ENCODE results near the gene ABL1. TPM values are rescaled to one million over a fixed set of nuclear protein-coding genes. Genes with fewer than 3 reads are reported as not detected.

ABL1 gene
- total and polyA plus RNA-seq, 10 donors, result 9.7 to 76.7 (median 42.2) TPM

GRCh38 chr9:130919559-130920145, 84.6 kb downstream of the ABL1 start:
- 59 to 73% (median 66%) methylated on average over 9 to 14 of the region's 14 CpGs for WGBS, 5 donors
- TF ChIP-seq CTCF (IDR thresholded peaks at IDR 0.05 in 8 of 11, conservative IDR thresholded peaks at IDR 0.05 in 3 of 11) (no peak), POLR2AphosphoS5 (IDR thresholded peaks at IDR 0.05) (no peak), POLR2A (IDR thresholded peaks at IDR 0.05) (no peak)
- no peaks in the 10 kb centered on the region for H3K9me3 ChIP-seq
- no peak for DNase-seq
- H3K27ac ChIP-seq, result no peak overlapping the region
- no peaks in the 10 kb centered on the region for H3K4me1 ChIP-seq
- H3K27me3 ChIP-seq (replicated peaks in 1 of 7), result peaks cover 0 to 87% (median 23%) of the 10 kb centered on the region in 7 donors
- intact Hi-C loops (cut with DNase I; ENCODE audit: low total_unique reads), result no loop called here
- no peaks in the 10 kb centered on the region for H3K36me3 ChIP-seq
- no peak overlapping the region for H3K4me3 ChIP-seq

- no peak for TF ChIP-seq POLR2A (IDR thresholded peaks at IDR 0.05)
- no peak for TF ChIP-seq CTCF (IDR thresholded peaks at IDR 0.05 in 8 of 11, conservative IDR thresholded peaks at IDR 0.05 in 3 of 11)
- TF ChIP-seq POLR2AphosphoS5 (IDR thresholded peaks at IDR 0.05), result no peak
- Histone ChIP-seq H3K36me3 (no peaks in the 10 kb centered on the region), H3K4me1 (no peaks in the 10 kb centered on the region), H3K27ac (no peak overlapping the region), H3K9me3 (no peaks in the 10 kb centered on the region), H3K27me3 (replicated peaks in 1 of 7) (peaks cover 0 to 87% (median 29%) of the 10 kb centered on the region in 7 donors), H3K4me3 (no peak overlapping the region)
- intact Hi-C loops (cut with DNase I; ENCODE audit: low total_unique reads), result no loop called here
- 86 to 92% (median 89%) methylated on average over 8 of the region's 8 CpGs for WGBS, 5 donors
- no peak for DNase-seq
These were observed 85.2 kb downstream of the ABL1 start for GRCh38 chr9:130920233-130920632.

- H3K27ac ChIP-seq, result no peak overlapping the region
- H3K36me3 ChIP-seq, result no peaks in the 10 kb centered on the region
- H3K4me1 ChIP-seq, result no peaks in the 10 kb centered on the region
- no peak for DNase-seq
- WGBS, 5 donors, result 70 to 89% (median 78%) methylated on average over 9 to 14 of the region's 14 CpGs
- TF ChIP-seq POLR2A (IDR thresholded peaks at IDR 0.05), result no peak
- no peak for TF ChIP-seq CTCF (IDR thresholded peaks at IDR 0.05 in 8 of 11, conservative IDR thresholded peaks at IDR 0.05 in 3 of 11)
- no peak for TF ChIP-seq POLR2AphosphoS5 (IDR thresholded peaks at IDR 0.05)
- peaks cover 0 to 88% (median 29%) of the 10 kb centered on the region in 7 donors for H3K27me3 ChIP-seq (replicated peaks in 1 of 7)
- intact Hi-C loops (cut with DNase I; ENCODE audit: low total_unique reads), result no loop called here
- H3K9me3 ChIP-seq, result no peaks in the 10 kb centered on the region
- H3K4me3 ChIP-seq, result no peak overlapping the region
These were observed 85.8 kb downstream of the ABL1 start for GRCh38 chr9:130920762-130921299.

- Histone ChIP-seq H3K36me3 (no peaks in the 10 kb centered on the region), H3K4me3 (no peak overlapping the region), H3K27ac (no peak overlapping the region), H3K27me3 (replicated peaks in 1 of 7) (peaks cover 0 to 90% (median 29%) of the 10 kb centered on the region in 7 donors), H3K4me1 (no peaks in the 10 kb centered on the region), H3K9me3 (no peaks in the 10 kb centered on the region)
- 66 to 82% (median 69%) methylated on average over 28 to 29 of the region's 29 CpGs for WGBS, 5 donors
- intact Hi-C loops (cut with DNase I; ENCODE audit: low total_unique reads), result no loop called here
- DNase-seq, result no peak
- no peak for TF ChIP-seq POLR2A (IDR thresholded peaks at IDR 0.05)
- TF ChIP-seq CTCF (IDR thresholded peaks at IDR 0.05 in 8 of 11, conservative IDR thresholded peaks at IDR 0.05 in 3 of 11), result no peak
- no peak for TF ChIP-seq POLR2AphosphoS5 (IDR thresholded peaks at IDR 0.05)
These were observed 86.4 kb downstream of the ABL1 start for GRCh38 chr9:130921300-130921988.
